ENCODE results near the gene ERBB3.
"Not testable (repeated sequence)": the region's sequence is repeated elsewhere in the genome, so short reads cannot be mapped to it uniquely, and the experiment has no call there.

Gene ERBB3

GRCh38 chr12:56116267-56117081 lies 36.5 kb downstream of the ERBB3 start, which contains the start of gene RPL41:
TSS of gene RPL41 (plus strand) at chr12:56116633.
- DNase-seq: peak; percentile 91

- DNase-seq: not testable (repeated sequence)
Measured at GRCh38 chr12:56117082-56117706, 37.2 kb downstream of the ERBB3 start.

GRCh38 chr12:56117778-56118687 lies 38.1 kb downstream of the ERBB3 start, which contains the start of gene ZC3H10:
TSS of gene ZC3H10 (plus strand) at chr12:56118266. CDS start at chr12:56120563, 2,297 bp downstream.
- peak; percentile 96 for DNase-seq

- DNase-seq: no peak
Measured at GRCh38 chr12:56118688-56119357, 38.9 kb downstream of the ERBB3 start.

GRCh38 chr12:56119361-56119796 lies 39.4 kb downstream of the ERBB3 start:
- peak; percentile 57 for DNase-seq

- DNase-seq: no peak
Measured at GRCh38 chr12:56120158-56120846, 40.3 kb downstream of the ERBB3 start.

GRCh38 chr12:56121204-56121870 lies 41.4 kb downstream of the ERBB3 start:
- no peak for DNase-seq

GRCh38 chr12:56122637-56123036 lies 42.7 kb downstream of the ERBB3 start:
- DNase-seq: no peak

GRCh38 chr12:56124133-56124532 lies 44.2 kb downstream of the ERBB3 start:
- DNase-seq: no peak

GRCh38 chr12:56126732-56127239 lies 46.8 kb downstream of the ERBB3 start:
- DNase-seq: no peak

GRCh38 chr12:56127485-56127887 lies 47.5 kb downstream of the ERBB3 start:
- no peak for DNase-seq

GRCh38 chr12:56127888-56128669 lies 48.1 kb downstream of the ERBB3 start, which contains the start of gene ESYT1:
TSS of gene ESYT1 (plus strand) at chr12:56128267. CDS start at chr12:56128320, 53 bp downstream.
- peak; percentile 96 for DNase-seq

- no peak for DNase-seq
Measured at GRCh38 chr12:56128670-56129205, 48.8 kb downstream of the ERBB3 start.

- DNase-seq: peak; percentile 61
Measured at GRCh38 chr12:56129206-56129941, 49.4 kb downstream of the ERBB3 start.

- no peak for DNase-seq
Measured at GRCh38 chr12:56129942-56130495, 50.1 kb downstream of the ERBB3 start.

GRCh38 chr12:56130876-56131275 lies 50.9 kb downstream of the ERBB3 start:
- DNase-seq: no peak

GRCh38 chr12:56134897-56135296 lies 54.9 kb downstream of the ERBB3 start:
- DNase-seq: no peak

GRCh38 chr12:56137853-56138571 lies 58.0 kb downstream of the ERBB3 start:
- no peak for DNase-seq

All from activated naive CD4-positive, alpha-beta T cell treated with anti-CD3 and anti-CD28 coated beads, Interleukin-2, amount 50 U/mL, for 16 hours (primary cell).